Endodermal cell (in vitro differentiated cells): ENCODE data around the gene CFAP20. TPM values are rescaled to one million over a fixed set of nuclear protein-coding genes. Genes with fewer than 3 reads are reported as not detected.

Experiments used
- DNase-seq: peaks from one replicate; pipeline ENCODE4 v3.0.0-alpha.2; 2017
- H3K27ac ChIP-seq: 2 replicates; pipeline ENCODE4 v1.5.1; 2013; ENCODE audit warnings: mild to moderate bottlenecking, low read depth, low read length, moderate library complexity
- H3K27me3 ChIP-seq: 2 replicates; pipeline ENCODE4 v1.6.1; 2013; ENCODE audit warnings: mild to moderate bottlenecking, low read length, moderate library complexity; ENCODE audit not compliant: insufficient read depth, control insufficient read depth, poor library complexity, severe bottlenecking
- H3K36me3 ChIP-seq: 2 replicates; pipeline ENCODE4 v1.7.0; 2013; ENCODE audit warnings: mild to moderate bottlenecking, low read length, moderate library complexity; ENCODE audit not compliant: control insufficient read depth, insufficient read depth
- H3K4me1 ChIP-seq: one replicate; pipeline ENCODE4 v1.7.0; 2013; ENCODE audit warnings: low read length; ENCODE audit not compliant: control insufficient read depth, insufficient read depth
- H3K4me3 ChIP-seq: 2 replicates; pipeline ENCODE4 v1.5.1; 2013; ENCODE audit warnings: mild to moderate bottlenecking, low read length, moderate library complexity
- H3K9ac ChIP-seq: 2 replicates; pipeline ENCODE4 v1.6.1; 2013; ENCODE audit warnings: mild to moderate bottlenecking, low read length, moderate library complexity; ENCODE audit not compliant: poor library complexity, severe bottlenecking; ENCODE audit errors: extremely low read depth
- H3K9me3 ChIP-seq: 2 replicates; pipeline ENCODE4 v1.6.1; 2013; ENCODE audit warnings: mild to moderate bottlenecking, low read length, moderate library complexity; ENCODE audit not compliant: control insufficient read depth
- H3K27ac Mint-ChIP-seq: 2 replicates; pipeline ENCODE4 v1.8.0; 2020; ENCODE audit warnings: mixed read lengths
- H3K27me3 Mint-ChIP-seq: 2 replicates; pipeline ENCODE4 v1.8.0; 2021; ENCODE audit warnings: mild to moderate bottlenecking, mixed read lengths; ENCODE audit not compliant: insufficient read depth
- H3K36me3 Mint-ChIP-seq: 2 replicates; pipeline ENCODE4 v1.8.0; 2020; ENCODE audit warnings: low read depth, mixed read lengths
- H3K4me1 Mint-ChIP-seq: 2 replicates; pipeline ENCODE4 v1.8.0; 2020; ENCODE audit warnings: mixed read lengths
- H3K4me3 Mint-ChIP-seq: 2 replicates; pipeline ENCODE4 v1.8.0; 2020; ENCODE audit warnings: mild to moderate bottlenecking, moderate library complexity, mixed read lengths
- H3K9me3 Mint-ChIP-seq: 2 replicates; pipeline ENCODE4 v1.8.0; 2020; ENCODE audit warnings: mild to moderate bottlenecking, mixed read lengths
- CTCF ChIP-seq: fragments of 200-600 bp; sonication (generic); conservative IDR thresholded peaks from 2 replicates; pipeline ENCODE4 v1.5.0; 2021; ENCODE audit warnings: antibody characterized with exemption, mild to moderate bottlenecking
- WGBS, 2 experiments: methylation state at CpG; one replicate each; pipeline versions ENCODE4 v1.1.5 to v1.1.7; 2013; ENCODE audit warnings: missing lambda C conversion rate in 2 of 2, mixed read lengths in 1 of 2; ENCODE audit not compliant: insufficient coverage in 1 of 2, insufficient read length in 1 of 2; 5-methylcytosine and 5-hydroxymethylcytosine counted together
- total RNA-seq, 2 donors: library from RNA; stranded (reverse); fragmentation: NEBNext Ultra II Directional in 1 of 2; extraction: Animal tissue kit (Norgen Biotek cat#: 25700) in 1 of 2; gene quantifications; 2 replicates in 1 of 2; 3 replicates in 1 of 2; pipeline ENCODE4 v1.2.1, GENCODE V29; 2021

CFAP20 gene
- total RNA-seq, 2 donors from 2014 or later = 55.2 to 57.2 TPM

GRCh38 chr16:58110571-58111301 lies 18.4 kb downstream of the CFAP20 start:
- Mint-ChIP-seq H3K4me3 (no peak overlapping the region), H3K27ac (peak overlapping the region; percentile 53), H3K27me3 (no peaks in the 10 kb centered on the region), H3K9me3 (no peaks in the 10 kb centered on the region), H3K36me3 (peaks cover 32% of the 10 kb centered on the region), H3K4me1 (peaks cover 7% of the 10 kb centered on the region)
- no peak for TF ChIP-seq CTCF
- H3K27me3 ChIP-seq = no peaks in the 10 kb centered on the region
- WGBS, 2 experiments = 44 to 66% methylated on average over 9 to 10 of the region's 12 CpGs
- H3K4me1 ChIP-seq = no peaks in the 10 kb centered on the region
- peak overlapping the region; percentile 45 for H3K27ac ChIP-seq
- peaks cover 33% of the 10 kb centered on the region for H3K36me3 ChIP-seq
- H3K9ac ChIP-seq = no peak overlapping the region
- H3K9me3 ChIP-seq = peaks cover 6% of the 10 kb centered on the region
- DNase-seq = no peak
- no peak overlapping the region for H3K4me3 ChIP-seq

GRCh38 chr16:58109881-58110280 lies 19.3 kb downstream of the CFAP20 start:
- Histone ChIP-seq H3K4me1 (no peaks in the 10 kb centered on the region), H3K4me3 (no peak overlapping the region), H3K36me3 (peaks cover 24% of the 10 kb centered on the region), H3K27ac (no peak overlapping the region), H3K27me3 (no peaks in the 10 kb centered on the region), H3K9ac (no peak overlapping the region), H3K9me3 (peaks cover 6% of the 10 kb centered on the region)
- Mint-ChIP-seq H3K4me3 (no peak overlapping the region), H3K9me3 (no peaks in the 10 kb centered on the region), H3K4me1 (peaks cover 7% of the 10 kb centered on the region), H3K36me3 (peaks cover 24% of the 10 kb centered on the region), H3K27ac (no peak overlapping the region), H3K27me3 (no peaks in the 10 kb centered on the region)
- no peak for DNase-seq
- WGBS, 2 experiments = 92 to 100% methylated on average over 2 of the region's 2 CpGs
- TF ChIP-seq CTCF = no peak

GRCh38 chr16:58109330-58109729 lies 19.9 kb downstream of the CFAP20 start:
- Histone ChIP-seq H3K27me3 (no peaks in the 10 kb centered on the region), H3K4me3 (no peak overlapping the region), H3K27ac (no peak overlapping the region), H3K4me1 (no peaks in the 10 kb centered on the region), H3K9me3 (peaks cover 6% of the 10 kb centered on the region), H3K36me3 (peaks cover 18% of the 10 kb centered on the region), H3K9ac (no peak overlapping the region)
- no peak for TF ChIP-seq CTCF
- no peak overlapping the region for H3K4me3 Mint-ChIP-seq
- H3K27me3 Mint-ChIP-seq = no peaks in the 10 kb centered on the region
- WGBS, 2 experiments = 92 to 94% methylated on average over 6 to 8 of the region's 8 CpGs
- H3K36me3 Mint-ChIP-seq = peaks cover 18% of the 10 kb centered on the region
- H3K27ac Mint-ChIP-seq = no peak overlapping the region
- peaks cover 7% of the 10 kb centered on the region for H3K4me1 Mint-ChIP-seq
- no peaks in the 10 kb centered on the region for H3K9me3 Mint-ChIP-seq
- DNase-seq = no peak
